Right atrium auricular region (tissue), 2 donors: ENCODE measurements around the gene OR6N2. TPM values are rescaled to one million over a fixed set of nuclear protein-coding genes. Genes with fewer than 3 reads are reported as not detected.

ENCODE experiments used
- DNase-seq: peaks from one replicate; pipeline ENCODE4 v3.0.0-alpha.2; 2019; ENCODE audit warnings: low spot score
- H3K27ac ChIP-seq, 2 donors: fragments of 200-600 bp; sonication (generic); 1 replicate in 1 of 2; 2 replicates in 1 of 2; pipeline ENCODE4 v1.5.1; 2016 to 2019
- H3K27me3 ChIP-seq, 2 donors: fragments of 200-600 bp; sonication (generic); one replicate each; pipeline versions ENCODE4 v1.5.1 to v1.6.0; 2017 to 2019
- H3K36me3 ChIP-seq: fragments of 200-600 bp; sonication (generic); one replicate; pipeline ENCODE4 v1.5.1; 2016
- H3K4me1 ChIP-seq, 2 donors: fragments of 200-600 bp; sonication (generic); one replicate each; pipeline versions ENCODE4 v1.5.1 to v1.6.0; 2017 to 2019
- H3K4me3 ChIP-seq, 2 donors: fragments of 200-600 bp; sonication (generic); 1 replicate in 1 of 2; 2 replicates in 1 of 2; pipeline ENCODE4 v1.5.1; 2017 to 2019; ENCODE audit warnings: mild to moderate bottlenecking in 1 of 2, moderate library complexity in 1 of 2
- H3K9me3 ChIP-seq, 2 donors: fragments of 200-600 bp; sonication (generic); one replicate each; pipeline ENCODE4 v1.5.1; 2019
- CTCF ChIP-seq, 2 donors: fragments of 200-600 bp; sonication (generic); IDR thresholded peaks; one replicate each; pipeline ENCODE4 v1.5.1; 2019; ENCODE audit warnings: antibody characterized with exemption in 2 of 2
- total RNA-seq, 2 donors: library from RNA; depleted of rRNA; stranded (reverse); fragments of >200 nt; gene quantifications; one replicate each; pipeline ENCODE4 v1.1.0, GENCODE V29; 2016

Gene OR6N2
- total RNA-seq, 2 donors from 2014 or later = not detected

DNA sequence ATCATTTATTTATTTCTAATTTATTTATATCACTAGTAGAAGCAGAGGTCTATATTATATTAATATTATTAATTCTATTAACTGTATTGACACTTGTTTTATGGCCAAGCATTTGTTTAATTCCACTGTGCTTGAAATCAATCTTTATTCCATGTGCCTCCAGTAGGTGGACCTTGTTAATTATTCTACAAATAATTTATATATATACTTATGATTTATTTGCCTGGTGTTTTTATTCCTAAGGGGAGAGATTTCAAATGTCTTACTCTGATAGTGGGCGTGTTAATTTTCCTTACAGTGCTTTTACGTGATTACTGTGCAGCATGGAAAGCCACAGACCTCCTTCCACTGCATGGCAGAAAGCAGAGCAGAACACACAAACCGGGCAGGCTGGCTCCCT lies 17.5 kb upstream of the OR6N2 start:
- H3K9me3 ChIP-seq = no peaks in the 10 kb centered on the region
- H3K4me1 ChIP-seq = no peaks in the 10 kb centered on the region
- TF ChIP-seq CTCF (IDR thresholded peaks at IDR 0.05) = peak in 1 of 2 donors; percentile 22
- no peak overlapping the region for H3K27ac ChIP-seq
- no peak for DNase-seq
- no peak overlapping the region for H3K4me3 ChIP-seq
- no peaks in the 10 kb centered on the region for H3K36me3 ChIP-seq
- H3K27me3 ChIP-seq = no peaks in the 10 kb centered on the region

DNA sequence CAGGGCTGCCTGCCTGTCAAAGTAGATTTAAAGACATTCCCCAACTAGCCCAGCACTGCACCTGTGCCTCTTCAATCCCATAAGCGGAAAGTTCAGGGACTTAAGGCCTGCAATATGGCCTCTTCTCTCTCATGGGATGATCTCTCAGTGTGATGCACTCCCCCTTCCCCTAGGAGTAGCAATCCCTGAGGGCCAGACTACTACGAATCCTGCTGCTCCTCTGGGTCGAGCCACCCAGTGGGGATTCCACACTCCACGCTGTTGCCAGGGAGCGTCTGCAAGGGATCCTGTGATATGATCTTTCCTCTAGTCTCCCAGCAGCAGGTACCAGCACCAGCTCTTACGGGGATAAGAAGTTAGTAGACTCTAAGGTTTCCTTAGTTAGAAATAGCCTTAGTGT lies 13.2 kb upstream of the OR6N2 start:
- H3K27me3 ChIP-seq = no peaks in the 10 kb centered on the region

DNA sequence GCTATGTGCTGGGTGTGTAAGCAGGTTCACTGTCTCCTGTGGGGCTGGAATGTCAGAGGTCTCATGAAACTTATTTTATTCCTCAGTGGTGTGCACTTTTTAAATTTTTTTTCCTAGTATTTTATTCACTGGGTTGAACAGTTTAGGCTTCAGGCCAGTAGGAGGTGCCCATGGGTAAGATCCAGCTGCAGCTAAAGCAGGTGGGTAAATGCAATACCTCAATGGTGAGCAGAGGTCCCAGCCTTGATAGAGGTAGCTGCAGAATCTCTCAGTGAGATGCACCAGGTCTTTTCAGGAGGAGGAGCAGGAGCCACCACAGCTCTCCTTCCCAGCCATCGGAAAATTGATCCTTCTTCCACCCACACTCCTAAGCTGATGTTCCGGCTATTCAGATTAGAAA lies 12.6 kb upstream of the OR6N2 start:
- TF ChIP-seq CTCF (IDR thresholded peaks at IDR 0.05) = no peak
- Histone ChIP-seq H3K4me3 (no peak overlapping the region), H3K36me3 (no peaks in the 10 kb centered on the region), H3K27me3 (no peaks in the 10 kb centered on the region), H3K4me1 (no peaks in the 10 kb centered on the region), H3K9me3 (no peaks in the 10 kb centered on the region), H3K27ac (no peak overlapping the region)
- no peak for DNase-seq

More for the DNA sequence above, 13.2 kb upstream of the OR6N2 start:
- no peaks in the 10 kb centered on the region for H3K4me1 ChIP-seq
- DNase-seq = no peak
- no peak overlapping the region for H3K4me3 ChIP-seq
- H3K9me3 ChIP-seq = no peaks in the 10 kb centered on the region
- H3K27ac ChIP-seq = no peak overlapping the region
- no peaks in the 10 kb centered on the region for H3K36me3 ChIP-seq
- no peak for TF ChIP-seq CTCF (IDR thresholded peaks at IDR 0.05)

DNA sequence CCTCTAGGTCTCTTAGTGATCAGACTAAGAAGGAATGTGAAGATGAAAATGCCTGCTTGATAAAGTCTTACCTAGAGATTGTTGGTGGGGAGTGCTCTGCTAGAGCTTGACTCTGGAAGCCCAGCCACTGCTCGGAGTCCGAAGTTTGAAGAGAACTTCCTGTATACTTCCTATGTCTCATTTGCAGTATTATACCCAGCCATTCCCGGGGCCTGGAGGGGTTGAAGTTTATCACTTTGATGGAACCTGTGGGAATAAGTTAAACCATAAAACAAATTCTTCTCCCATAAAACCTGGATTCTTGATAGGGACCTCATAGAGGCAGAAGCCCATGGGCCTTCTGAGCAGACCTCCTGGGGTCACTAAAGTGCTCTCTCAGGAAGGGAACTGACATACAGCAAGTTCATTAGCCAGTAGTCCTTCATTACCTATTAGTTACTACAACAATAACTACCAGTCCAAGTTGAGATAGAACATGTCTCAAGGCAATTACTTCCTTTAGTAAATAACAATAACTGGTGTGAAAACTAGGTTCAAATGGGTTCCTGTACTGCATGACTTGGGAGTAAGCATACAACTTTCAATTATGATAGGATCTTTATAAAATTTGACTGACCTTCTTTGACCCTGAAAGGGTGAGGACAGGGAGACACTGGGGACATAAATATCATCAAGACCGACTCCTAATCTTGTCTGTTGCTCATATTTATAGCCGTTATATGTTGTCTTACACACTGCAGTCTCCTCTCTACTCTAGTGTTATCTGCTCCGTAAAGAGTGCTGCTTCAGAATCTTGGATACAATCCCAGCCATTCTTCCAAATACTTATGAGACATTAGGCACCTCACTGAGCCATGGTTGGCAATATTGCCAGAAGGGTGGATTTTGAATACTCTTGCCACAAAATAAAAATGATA lies 8.8 kb downstream of the OR6N2 start, which contains the start of gene OR6N1:
TSS of gene OR6N1 (minus strand) at position 246 of the 917 bp plus-strand sequence. CDS start 5,513 bp downstream, outside the sequence.
- no peak for TF ChIP-seq CTCF (IDR thresholded peaks at IDR 0.05)
- H3K27ac ChIP-seq = no peak within 1 kb of the TSS

DNA sequence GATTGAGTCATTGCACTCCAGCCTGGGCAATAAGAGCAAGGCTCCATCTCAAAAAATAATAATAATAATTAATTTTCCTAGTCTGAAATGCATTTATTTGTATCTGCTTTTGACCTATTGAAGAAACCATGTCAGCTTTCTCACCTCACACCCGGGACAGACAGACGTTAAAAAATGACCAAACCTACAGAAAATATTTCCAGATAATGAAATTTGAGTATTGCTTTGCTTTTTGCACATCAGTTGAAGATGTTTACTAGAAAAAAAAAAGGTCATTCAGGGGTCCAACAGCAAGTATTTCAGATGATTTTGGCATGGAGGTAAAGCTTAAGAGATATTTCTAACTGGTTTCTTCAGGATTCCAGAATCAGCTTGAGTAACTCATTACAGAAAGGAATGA lies 26.6 kb downstream of the OR6N2 start, which contains the start of gene OR6K6:
TSS of gene OR6K6 (plus strand) at position 301 of the 400 bp plus-strand sequence. CDS start 168 bp downstream, outside the sequence.
- Histone ChIP-seq H3K36me3 (no peaks in the 10 kb centered on the region), H3K4me1 (no peaks in the 10 kb centered on the region), H3K9me3 (no peaks in the 10 kb centered on the region), H3K4me3 (no peak within 1 kb of the TSS), H3K27me3 (no peaks in the 10 kb centered on the region), H3K27ac (no peak within 1 kb of the TSS)
- no peak for DNase-seq
- no peak for TF ChIP-seq CTCF (IDR thresholded peaks at IDR 0.05)

More for the DNA sequence above, 8.8 kb downstream of the OR6N2 start, which contains the start of gene OR6N1:
- H3K4me1 ChIP-seq = no peaks in the 10 kb centered on the region
- H3K9me3 ChIP-seq = no peaks in the 10 kb centered on the region
- H3K36me3 ChIP-seq = no peaks in the 10 kb centered on the region
- no peak for DNase-seq
- H3K27me3 ChIP-seq = no peaks in the 10 kb centered on the region
- no peak within 1 kb of the TSS for H3K4me3 ChIP-seq
